Heart left ventricle (tissue), 16 donors: ENCODE data around the gene SLC25A19. TPM values are rescaled to one million over a fixed set of nuclear protein-coding genes. Genes with fewer than 3 reads are reported as not detected.
"Not testable (repeated sequence)": the region's sequence is repeated elsewhere in the genome, so short reads cannot be mapped to it uniquely, and the experiment has no call there.

ENCODE experiments used
- ATAC-seq, 4 donors: fragments of 200-7000 bp; cut with Tn5 transposase; one replicate each; pipeline ENCODE4 v1.9.1; 2020 to 2022; ENCODE audit warnings: moderate library complexity in 4 of 4, mild to moderate bottlenecking in 3 of 4, moderate number of reproducible peaks in 1 of 4
- DNase-seq, 5 donors: peaks; one replicate each; pipeline ENCODE4 v3.0.0-alpha.2; 2020
- H3K27ac ChIP-seq, 12 donors: fragments of 200-600 bp; sonication (generic) in 4 of 12; one replicate each; pipeline versions ENCODE4 v1.5.0 to v1.8.0; 2016 to 2022; ENCODE audit warnings: mild to moderate bottlenecking in 2 of 12
- H3K27me3 ChIP-seq, 9 donors: fragments of 200-600 bp; sonication (generic) in 2 of 9; one replicate each; pipeline versions ENCODE4 v1.5.1 to v1.8.0; 2016 to 2022; ENCODE audit warnings: mild to moderate bottlenecking in 3 of 9
- H3K36me3 ChIP-seq, 9 donors: fragments of 200-600 bp; sonication (generic) in 2 of 9; one replicate each; pipeline versions ENCODE4 v1.5.0 to v1.8.0; 2018 to 2022; ENCODE audit warnings: mild to moderate bottlenecking in 2 of 9
- H3K4me1 ChIP-seq, 12 donors: fragments of 200-600 bp; sonication (generic) in 4 of 12; one replicate each; pipeline versions ENCODE4 v1.5.0 to v1.8.0; 2016 to 2022; ENCODE audit warnings: mild to moderate bottlenecking in 3 of 12
- H3K4me3 ChIP-seq, 12 donors: fragments of 200-600 bp; sonication (generic) in 4 of 12; one replicate each; pipeline versions ENCODE4 v1.5.0 to v1.8.0; 2017 to 2022; ENCODE audit warnings: mild to moderate bottlenecking in 9 of 12, moderate library complexity in 4 of 12
- H3K9me3 ChIP-seq, 12 donors: fragments of 200-600 bp; sonication (generic) in 4 of 12; one replicate each; pipeline versions ENCODE4 v1.5.0 to v1.8.0; 2016 to 2022; ENCODE audit warnings: mild to moderate bottlenecking in 1 of 12
- POLR2A ChIP-seq, 2 donors: fragments of 450-650 bp; IDR thresholded peaks; one replicate each; pipeline ENCODE4 v1.6.1; 2017; ENCODE audit warnings: antibody characterized with exemption in 2 of 2, mild to moderate bottlenecking in 2 of 2, moderate library complexity in 2 of 2
- WGBS, 4 donors: extraction: QIAGEN DNeasy Blood & Tissue Kit in 2 of 4; methylation state at CpG; one replicate each; pipeline versions ENCODE4 v1.1.5 to v1.1.7; 2013 to 2018; 5-methylcytosine and 5-hydroxymethylcytosine counted together
- intact Hi-C, 10 donors: fragments of 100-400 bp; cut with DNase I; formaldehyde crosslinking; loops; one replicate each; pipeline versions ENCODE4 v1.11.1 to v1.14.2; 2022
- polyA plus RNA-seq, 2 donors: library from polyadenylated mRNA; stranded (reverse); fragments of 200-250 nt; gene quantifications; one replicate each; pipeline ENCODE4 v1.2.3, GENCODE V29; 2013
- total RNA-seq, 9 donors: library from RNA; depleted of rRNA in 2 of 9; stranded (reverse); fragments of >200 nt in 2 of 9; fragmentation: NEBNext Ultra II Directional in 3 of 9; extraction: Animal tissue kit (Norgen Biotek cat#: 25700) in 3 of 9; gene quantifications; one replicate each; pipeline versions ENCODE4 v1.1.0 to v1.2.4, GENCODE V29; 2016 to 2023
- TF ChIP-seq, protein P1 (sequence below), 12 donors: fragments of 200-600 bp; sonication (generic) in 4 of 12; IDR thresholded peaks; one replicate each; pipeline versions ENCODE4 v1.5.0 to v1.8.0; 2018 to 2022; ENCODE audit warnings: antibody characterized with exemption in 12 of 12, mild to moderate bottlenecking in 5 of 12
- donor health status: ischemic (EF 13 %, LVEDD 7.1; RV severe dilation, severe dysfunction).
- donor health status: healthy with polysubstance abuse.
- donor health status: DM: no; HTN: yes; CAD: no.
- donor health status: DM: no; HTN: no; CAD: no.
- donor health status: ischemic (EF 25% LVEDD 6.9; RV normal size, moderate dysfunction).
- donor health status: ischemic (EF 25% LVEDD 5.7; RV mildly dilated, moderate dysfunction).
- donor health status: healthy.
- donor health status: DM: yes; HTN: yes; CAD: no.
- donor health status: ischemic (EF 35%, LVEDD 5.7; RV mildly dilated, moderate dysfunction).
- donor health status: nonischemic (EF 11% LVEDD 7.7; RV severe dilation, severe dysfunction).
- donor health status: DM: yes; HTN: yes; CAD: no.
- donor health status: PGD.
- donor health status: ischemic (EF 29% LVEDD 5.4; RV normal size, mild dysfunction).
- donor health status: nonischemic (EF 23%, LVEDD 6.1; RV moderate dilation, normal function).

Gene SLC25A19
- total and polyA plus RNA-seq, 11 donors, result 7.0 to 27.9 (median 12.6) TPM

DNA sequence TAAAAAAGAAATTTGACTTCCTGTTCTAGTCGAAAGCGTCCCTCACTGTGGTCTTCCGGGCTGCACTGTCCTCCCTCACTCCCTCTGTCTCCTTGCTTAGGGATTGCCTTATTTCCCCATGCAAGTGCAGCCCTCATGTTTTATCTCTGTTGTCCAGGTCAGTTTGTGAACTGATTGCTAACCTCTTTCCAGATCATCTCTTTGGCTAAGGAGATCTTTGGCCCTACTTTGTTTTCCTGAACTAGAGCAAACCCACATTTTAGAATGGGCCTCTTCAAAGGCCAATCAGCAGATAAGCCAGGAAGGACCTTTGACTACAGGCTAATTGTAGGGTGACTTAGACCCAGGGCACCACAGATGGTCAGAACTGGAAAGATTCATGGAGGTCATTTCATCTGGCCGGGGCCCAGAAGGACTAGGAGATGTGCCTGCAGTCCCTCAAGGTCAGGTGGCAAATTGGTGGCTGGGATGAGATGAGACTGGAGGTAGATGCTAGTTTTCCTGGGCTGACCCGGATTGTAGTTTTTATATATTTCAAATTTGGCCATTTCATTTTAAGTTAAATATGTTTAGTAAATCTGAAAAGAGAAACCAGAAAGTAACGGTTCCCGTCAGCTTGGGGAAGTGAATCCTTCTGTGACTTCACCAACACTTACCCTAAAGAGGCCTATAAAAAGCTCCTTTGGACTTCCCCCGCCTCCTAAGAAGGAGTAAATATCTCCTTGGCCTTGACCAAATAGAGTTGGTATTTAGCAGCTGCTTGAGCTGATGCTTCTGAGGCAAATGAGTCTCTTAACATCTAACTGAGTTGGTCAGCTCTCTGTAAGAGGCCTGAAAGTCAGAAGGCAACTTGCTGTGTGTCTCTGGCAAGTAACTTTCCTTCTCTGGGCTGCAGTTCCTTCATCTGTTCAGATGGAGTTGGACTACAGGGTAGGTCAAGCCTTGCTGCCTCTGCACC is 6.2 kb upstream of the SLC25A19 start:
- Histone ChIP-seq H3K4me3 (peak overlapping the region in 1 of 12 donors; percentile 13), H3K27ac (peak overlapping the region in 8 of 12 donors; percentile 9 to 95 (median 56)), H3K27me3 (no peaks in the 10 kb centered on the region), H3K4me1 (peaks cover 0 to 66% (median 0%) of the 10 kb centered on the region in 12 donors), H3K9me3 (no peaks in the 10 kb centered on the region), H3K36me3 (no peaks in the 10 kb centered on the region)
- ATAC-seq (peak in 3 of 4 donors; percentile 52 to 79 (median 68)), DNase-seq (no peak)
- intact Hi-C loops, result no loop called here
- TF ChIP-seq, protein P1, sequence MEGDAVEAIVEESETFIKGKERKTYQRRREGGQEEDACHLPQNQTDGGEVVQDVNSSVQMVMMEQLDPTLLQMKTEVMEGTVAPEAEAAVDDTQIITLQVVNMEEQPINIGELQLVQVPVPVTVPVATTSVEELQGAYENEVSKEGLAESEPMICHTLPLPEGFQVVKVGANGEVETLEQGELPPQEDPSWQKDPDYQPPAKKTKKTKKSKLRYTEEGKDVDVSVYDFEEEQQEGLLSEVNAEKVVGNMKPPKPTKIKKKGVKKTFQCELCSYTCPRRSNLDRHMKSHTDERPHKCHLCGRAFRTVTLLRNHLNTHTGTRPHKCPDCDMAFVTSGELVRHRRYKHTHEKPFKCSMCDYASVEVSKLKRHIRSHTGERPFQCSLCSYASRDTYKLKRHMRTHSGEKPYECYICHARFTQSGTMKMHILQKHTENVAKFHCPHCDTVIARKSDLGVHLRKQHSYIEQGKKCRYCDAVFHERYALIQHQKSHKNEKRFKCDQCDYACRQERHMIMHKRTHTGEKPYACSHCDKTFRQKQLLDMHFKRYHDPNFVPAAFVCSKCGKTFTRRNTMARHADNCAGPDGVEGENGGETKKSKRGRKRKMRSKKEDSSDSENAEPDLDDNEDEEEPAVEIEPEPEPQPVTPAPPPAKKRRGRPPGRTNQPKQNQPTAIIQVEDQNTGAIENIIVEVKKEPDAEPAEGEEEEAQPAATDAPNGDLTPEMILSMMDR (IDR thresholded peaks at IDR 0.05), result no peak
- no peak for TF ChIP-seq POLR2A (IDR thresholded peaks at IDR 0.05)
- WGBS, 4 donors, result 80 to 87% (median 85%) methylated on average over 8 of the region's 8 CpGs

DNA sequence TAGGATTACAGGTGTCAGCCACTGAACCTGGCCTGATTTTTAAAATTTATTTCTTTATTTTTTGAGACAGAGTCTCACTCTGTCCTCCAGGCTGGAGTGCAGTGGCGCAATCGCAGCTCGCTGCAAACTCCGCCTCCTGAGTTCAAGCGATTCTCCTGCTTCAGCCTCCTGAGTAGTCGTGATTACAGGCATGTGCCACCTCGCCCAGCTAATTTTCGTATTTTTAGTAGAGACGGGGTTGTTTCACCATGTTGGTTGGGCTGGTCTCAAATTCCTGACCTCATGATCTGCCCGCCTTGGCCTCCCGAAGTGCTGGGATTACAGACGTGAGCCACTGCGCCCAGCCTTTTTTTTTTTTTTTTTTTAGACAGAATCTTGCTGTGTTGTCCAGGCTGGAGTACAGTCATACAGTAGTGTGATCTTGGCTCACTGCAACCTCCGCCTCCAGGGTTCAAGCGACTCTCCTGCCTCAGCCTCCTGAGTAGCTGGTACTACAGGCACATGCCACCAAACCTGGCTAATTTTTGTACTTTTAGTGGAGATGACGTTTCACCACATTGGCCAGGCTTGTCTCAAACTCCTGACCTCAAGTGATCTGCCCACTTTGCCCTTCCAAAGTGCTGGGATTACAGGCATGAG is 3.7 kb upstream of the SLC25A19 start:
- H3K27me3 ChIP-seq, ATAC-seq, H3K9me3 ChIP-seq, H3K36me3 ChIP-seq, H3K4me3 ChIP-seq, intact Hi-C loops: not testable (repeated sequence)
- peak in 1 of 5 donors; percentile 43 for DNase-seq
- peak overlapping the region in 1 of 12 donors; percentile 95 for H3K27ac ChIP-seq
- WGBS, 4 donors, result 76 to 81% (median 79%) methylated on average over 16 of the region's 16 CpGs
- peaks cover 0 to 78% (median 4%) of the 10 kb centered on the region in 12 donors for H3K4me1 ChIP-seq

- H3K36me3 ChIP-seq, result peaks cover 0 to 17% (median 11%) of the 10 kb centered on the region in 9 donors
- intact Hi-C loops, result loop anchor here in 3 of 10 donors (1.0 to 10.0 kb wide), 3 partner anchors 114 to 225 kb away; partner anchors contain the start of genes CASKIN2 (in 1 of the 3), GRB2 (in 1 of the 3) and TSEN54 (in 1 of the 3)
- H3K9me3 ChIP-seq, result no peaks in the 10 kb centered on the region
- DNase-seq (peak in 3 of 5 donors; percentile 46 to 68 (median 59)), ATAC-seq (peak in 3 of 4 donors; percentile 21 to 39 (median 34))
- peak overlapping the region; percentile 57 to 96 (median 78) for H3K4me3 ChIP-seq
- peak overlapping the region; percentile 72 to 95 (median 89) for H3K27ac ChIP-seq
- no peak for TF ChIP-seq POLR2A (IDR thresholded peaks at IDR 0.05)
- TF ChIP-seq, protein P1 (IDR thresholded peaks at IDR 0.05), result peak in 5 of 12 donors; percentile 3 to 21 (median 11)
- no peaks in the 10 kb centered on the region for H3K27me3 ChIP-seq
- peaks cover 0 to 49% (median 4%) of the 10 kb centered on the region in 12 donors for H3K4me1 ChIP-seq
- WGBS, 4 donors, result 4 to 13% (median 7%) methylated on average over 26 of the region's 26 CpGs
Observed at GRCh38 chr17:75289832-75290337, 652 bp upstream of the SLC25A19 start.

- ATAC-seq, result peak in 3 of 4 donors; percentile 5 to 20 (median 14)
- peak overlapping the region in 11 of 12 donors; percentile 64 to 95 (median 88) for H3K27ac ChIP-seq
- TF ChIP-seq, protein P1 (IDR thresholded peaks at IDR 0.05), result no peak
- no peak for TF ChIP-seq POLR2A (IDR thresholded peaks at IDR 0.05)
- H3K4me3 ChIP-seq, result peak overlapping the region; percentile 57 to 96 (median 78)
- peaks cover 0 to 23% (median 11%) of the 10 kb centered on the region in 9 donors for H3K36me3 ChIP-seq
- peak in 2 of 5 donors; percentile 32 to 54 for DNase-seq
- no peaks in the 10 kb centered on the region for H3K27me3 ChIP-seq
- H3K9me3 ChIP-seq, result no peaks in the 10 kb centered on the region
- intact Hi-C loops, result loop anchor here in 3 of 10 donors (1.0 to 10.0 kb wide), 3 partner anchors 116 to 226 kb away; partner anchors contain the start of genes CASKIN2 (in 1 of the 3), GRB2 (in 1 of the 3) and TSEN54 (in 1 of the 3)
- WGBS, 4 donors, result 0 to 1% (median 1%) methylated on average over 7 to 14 of the region's 14 CpGs
- H3K4me1 ChIP-seq, result peaks cover 0 to 37% (median 4%) of the 10 kb centered on the region in 12 donors
Observed at GRCh38 chr17:75288770-75289114, 491 bp downstream of the SLC25A19 start.
